Measurements from ENCODE around the gene TREML4.
"Not testable (repeated sequence)": the region's sequence is repeated elsewhere in the genome, so short reads cannot be mapped to it uniquely, and the experiment has no call there.

- not testable (repeated sequence) for TF ChIP-seq POLR2A (IDR thresholded peaks at IDR 0.05); CTCF (IDR thresholded peaks at IDR 0.05 in 4 of 5, conservative IDR thresholded peaks at IDR 0.05 in 1 of 5)
These were observed 18.4 kb downstream of the TREML4 start for GRCh38 chr6:41246529-41246928.
